RWPE1 (cell line): ENCODE results near the gene DPH3.

ENCODE experiments used
- CTCF ChIA-PET: fragments of 350-600 bp; sonication (Branson Sonifier 250); formaldehyde crosslinking; extraction: SDS; loops from one replicate; lab custom pipeline; 2021; lab: Yijun Ruan, JAX
- POLR2A ChIA-PET: fragments of 400-600 bp; formaldehyde crosslinking; extraction: SDS; loops from one replicate; lab custom pipeline; 2020; ENCODE audit warnings: antibody characterized with exemption; ENCODE audit not compliant: low non-redundant PET; lab: Yijun Ruan, JAX
- DNase-seq: peaks from one replicate; pipeline ENCODE4 v3.0.0; 2012; ENCODE audit warnings: low spot score
- H3K27ac ChIP-seq: fragments of 450-650 bp; 2 replicates; pipeline ENCODE4 v1.5.1; 2017
- CTCF ChIP-seq: fragments of 450-650 bp; conservative IDR thresholded peaks from 2 replicates; pipeline ENCODE4 v1.5.1; 2017; ENCODE audit warnings: low read depth, mild to moderate bottlenecking

Gene DPH3

GRCh38 chr3:16249336-16249735 is 15.4 kb downstream of the DPH3 start:
- DNase-seq = no peak
- H3K27ac ChIP-seq = no peak overlapping the region
- ChIA-PET POLR2A (no interaction called here), CTCF (no interaction called here)
- TF ChIP-seq CTCF = no peak

GRCh38 chr3:16248556-16248955 is 16.2 kb downstream of the DPH3 start:
- POLR2A ChIA-PET = no interaction called here
- TF ChIP-seq CTCF = no peak
- no peak overlapping the region for H3K27ac ChIP-seq
- CTCF ChIA-PET = interaction anchor here (1.5 kb wide), 1 partner anchor 70 kb away, joined by 7 read pairs; no protein-coding TSS in a partner anchor
- no peak for DNase-seq

- TF ChIP-seq CTCF = peak; percentile 93
- no peak overlapping the region for H3K27ac ChIP-seq
- ChIA-PET CTCF (interaction anchor here (0.5 to 1.5 kb wide), 3 partner anchors 69 to 198 kb away, joined by 3 to 7 read pairs (median 4); no protein-coding TSS in a partner anchor), POLR2A (no interaction called here)
- DNase-seq = peak; percentile 59
Observed at GRCh38 chr3:16247282-16248061, 17.3 kb downstream of the DPH3 start.

- ChIA-PET POLR2A (no interaction called here), CTCF (no interaction called here)
- TF ChIP-seq CTCF = no peak
- DNase-seq = no peak
- H3K27ac ChIP-seq = no peak overlapping the region
Observed at GRCh38 chr3:16245609-16246008, 19.1 kb downstream of the DPH3 start.

GRCh38 chr3:16243706-16244490 is 20.8 kb downstream of the DPH3 start:
- ChIA-PET POLR2A (interaction anchor here (0.6 kb wide), 1 partner anchor 195 kb away, joined by 3 read pairs; no protein-coding TSS in a partner anchor), CTCF (interaction anchor here (0.5 kb wide), 1 partner anchor 337 kb away, joined by 3 read pairs; no protein-coding TSS in a partner anchor)
- TF ChIP-seq CTCF = no peak
- no peak overlapping the region for H3K27ac ChIP-seq
- no peak for DNase-seq

GRCh38 chr3:16242177-16242576 is 22.6 kb downstream of the DPH3 start:
- CTCF ChIA-PET = interaction anchor here (0.6 to 0.7 kb wide), 2 partner anchors 50 to 260 kb away, joined by 3 to 5 read pairs; no protein-coding TSS in a partner anchor
- TF ChIP-seq CTCF = no peak
- no peak for DNase-seq
- H3K27ac ChIP-seq = no peak overlapping the region
- POLR2A ChIA-PET = no interaction called here
